ENCODE data around the gene LCA5. TPM values are rescaled to one million over a fixed set of nuclear protein-coding genes. Genes with fewer than 3 reads are reported as not detected.

Gene LCA5
- total and polyA plus RNA-seq, 4 donors: 2.0 to 8.8 (median 5.8) TPM

DNA sequence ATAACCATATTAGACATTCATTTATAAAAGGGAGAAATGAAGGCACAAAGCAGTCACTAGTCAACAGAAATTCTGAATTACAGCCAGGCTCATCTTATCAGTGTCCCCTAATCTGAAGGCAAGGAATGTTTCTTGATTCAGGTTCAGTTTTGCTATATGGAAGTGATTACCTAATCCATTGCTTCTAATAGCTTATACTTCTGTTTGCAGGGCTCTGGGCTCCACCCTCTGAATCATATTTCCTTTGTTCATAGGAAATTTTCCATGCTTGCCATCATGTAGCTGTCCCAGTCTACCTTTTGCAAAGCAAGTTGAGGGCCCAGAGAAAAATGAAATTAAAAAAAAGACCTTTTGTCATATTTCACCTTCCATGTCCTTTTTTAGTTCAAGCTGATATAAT is 96.0 kb downstream of the LCA5 start:
- H3K4me1 ChIP-seq (ENCODE audit: control insufficient read depth in 1 of 2, insufficient read depth in 2 of 2, low read length in 2 of 2): no peaks in the 10 kb centered on the region
- intact Hi-C loops (cut with DNase I): no loop called here
- no peaks in the 10 kb centered on the region for H3K27me3 ChIP-seq (ENCODE audit: control insufficient read depth in 1 of 2, insufficient read depth in 2 of 2, low read length in 1 of 2)
- DNase-seq (no peak), ATAC-seq (ENCODE audit: low FRiP score) (no peak)
- no peak overlapping the region for H3K27ac ChIP-seq (ENCODE audit: low read depth in 1 of 2, low read length in 2 of 2)
- H3K4me3 ChIP-seq (ENCODE audit: low read length in 2 of 2): no peak overlapping the region
- peaks cover 1% of the 10 kb centered on the region for H3K9me3 ChIP-seq (ENCODE audit: control insufficient read depth, low read length)
- H3K36me3 ChIP-seq (ENCODE audit: control insufficient read depth in 1 of 2, insufficient read depth in 2 of 2, low read length in 1 of 2): no peaks in the 10 kb centered on the region

DNA sequence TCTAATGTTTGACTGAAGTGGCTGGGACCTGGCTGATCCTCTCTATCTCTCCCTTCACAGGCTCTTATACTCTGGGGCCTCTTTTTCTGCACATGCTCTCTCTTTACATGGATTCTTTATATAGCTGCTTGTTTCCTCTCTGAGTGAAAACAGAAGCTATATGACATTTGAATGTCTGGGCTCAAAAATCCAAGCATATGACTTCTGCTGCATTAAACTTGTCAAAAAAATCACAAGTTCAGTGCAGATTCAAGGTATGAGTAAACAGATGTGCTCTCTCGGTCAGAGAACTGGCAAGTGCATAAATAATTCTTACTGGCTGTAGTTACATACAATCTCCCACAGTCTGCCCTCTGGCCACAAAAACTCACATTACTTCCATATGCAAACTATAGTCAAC is 96.6 kb downstream of the LCA5 start:
- Histone ChIP-seq H3K36me3 (ENCODE audit: control insufficient read depth in 1 of 2, insufficient read depth in 2 of 2, low read length in 1 of 2) (no peaks in the 10 kb centered on the region), H3K4me1 (ENCODE audit: control insufficient read depth in 1 of 2, insufficient read depth in 2 of 2, low read length in 2 of 2) (no peaks in the 10 kb centered on the region), H3K4me3 (ENCODE audit: low read length in 2 of 2) (no peak overlapping the region), H3K9me3 (ENCODE audit: control insufficient read depth, low read length) (peaks cover 1% of the 10 kb centered on the region), H3K27ac (ENCODE audit: low read depth in 1 of 2, low read length in 2 of 2) (no peak overlapping the region), H3K27me3 (ENCODE audit: control insufficient read depth in 1 of 2, insufficient read depth in 2 of 2, low read length in 1 of 2) (no peaks in the 10 kb centered on the region)
- WGBS, 2 donors: 64 to 83% methylated on average over 1 of the region's 1 CpG
- intact Hi-C loops (cut with DNase I): no loop called here
- DNase-seq: no peak
- ATAC-seq (ENCODE audit: low FRiP score): no peak

DNA sequence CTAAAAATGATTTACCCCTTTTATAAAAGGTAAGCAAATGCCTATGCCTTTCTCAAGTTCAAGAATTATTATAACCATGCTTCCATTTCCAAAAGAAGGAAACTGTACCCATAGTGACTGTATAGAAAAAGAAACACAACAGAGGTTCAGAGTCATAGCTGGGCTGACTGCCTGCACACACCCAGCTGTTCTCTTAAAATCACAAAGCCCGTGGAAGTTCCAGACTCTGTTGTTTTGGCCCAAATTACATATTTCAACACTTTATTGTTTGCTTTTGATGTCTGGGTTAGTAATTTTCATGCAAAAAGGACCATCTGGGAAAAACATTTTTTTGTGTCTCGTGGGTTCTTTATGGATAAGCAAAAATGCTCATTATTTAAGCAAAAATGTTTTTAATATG is 99.2 kb downstream of the LCA5 start:
- no peak overlapping the region for H3K27ac ChIP-seq (ENCODE audit: low read depth in 1 of 2, low read length in 2 of 2)
- H3K4me1 ChIP-seq (ENCODE audit: control insufficient read depth in 1 of 2, insufficient read depth in 2 of 2, low read length in 2 of 2): no peaks in the 10 kb centered on the region
- H3K36me3 ChIP-seq (ENCODE audit: control insufficient read depth in 1 of 2, insufficient read depth in 2 of 2, low read length in 1 of 2): no peaks in the 10 kb centered on the region
- peak in 1 of 2 donors; percentile 63 for DNase-seq
- no peaks in the 10 kb centered on the region for H3K27me3 ChIP-seq (ENCODE audit: control insufficient read depth in 1 of 2, insufficient read depth in 2 of 2, low read length in 1 of 2)
- WGBS, 2 donors: 2% methylated on average over 2 of the region's 2 CpGs
- peak; percentile 67 for ATAC-seq (ENCODE audit: low FRiP score)
- no peak overlapping the region for H3K4me3 ChIP-seq (ENCODE audit: low read length in 2 of 2)
- intact Hi-C loops (cut with DNase I): no loop called here
- no peaks in the 10 kb centered on the region for H3K9me3 ChIP-seq (ENCODE audit: control insufficient read depth, low read length)

DNA sequence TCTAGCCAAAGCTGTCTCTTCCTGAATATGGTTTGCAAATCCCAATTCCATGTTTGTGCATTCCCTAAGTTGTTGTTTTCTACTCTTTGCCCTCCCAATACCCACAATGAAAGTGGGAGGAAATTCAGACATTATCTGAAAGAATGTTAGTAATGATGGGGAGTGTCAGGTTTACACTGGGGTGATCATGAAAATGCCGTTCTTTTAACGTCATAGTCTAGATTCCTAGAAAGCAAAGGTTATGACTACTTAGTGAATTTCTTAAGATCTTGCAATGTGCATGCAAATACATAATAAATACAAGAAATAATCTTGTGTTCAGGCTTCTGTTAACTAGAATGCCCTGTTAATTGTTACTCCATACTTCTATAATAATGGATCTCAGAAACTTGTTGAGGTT is 101.0 kb downstream of the LCA5 start:
- Histone ChIP-seq H3K4me3 (ENCODE audit: low read length in 2 of 2) (no peak overlapping the region), H3K36me3 (ENCODE audit: control insufficient read depth in 1 of 2, insufficient read depth in 2 of 2, low read length in 1 of 2) (no peaks in the 10 kb centered on the region), H3K9me3 (ENCODE audit: control insufficient read depth, low read length) (no peaks in the 10 kb centered on the region), H3K4me1 (ENCODE audit: control insufficient read depth in 1 of 2, insufficient read depth in 2 of 2, low read length in 2 of 2) (no peaks in the 10 kb centered on the region), H3K27me3 (ENCODE audit: control insufficient read depth in 1 of 2, insufficient read depth in 2 of 2, low read length in 1 of 2) (no peaks in the 10 kb centered on the region), H3K27ac (ENCODE audit: low read depth in 1 of 2, low read length in 2 of 2) (no peak overlapping the region)
- intact Hi-C loops (cut with DNase I): no loop called here
- WGBS, 2 donors: 84 to 87% methylated on average over 2 of the region's 2 CpGs
- DNase-seq: no peak
- no peak for ATAC-seq (ENCODE audit: low FRiP score)

DNA sequence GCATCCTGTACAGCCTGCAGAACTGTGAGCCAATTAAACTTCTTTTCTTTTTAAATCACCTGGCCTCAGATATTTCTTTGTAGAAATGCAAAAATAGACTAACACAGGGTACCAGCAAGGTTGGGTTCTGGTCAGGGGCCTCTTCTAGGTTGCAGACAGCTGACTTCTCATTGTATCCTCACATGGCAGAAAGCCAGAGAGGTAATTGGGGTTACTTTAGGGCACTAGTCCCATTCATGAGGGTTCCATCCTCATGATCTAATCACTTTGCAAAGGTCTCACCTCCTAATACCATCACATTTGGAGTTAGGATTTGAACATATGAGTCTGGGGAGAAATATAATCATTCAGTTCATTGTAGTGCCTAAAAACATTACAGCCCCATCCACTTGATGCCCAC is 101.5 kb downstream of the LCA5 start:
- Histone ChIP-seq H3K4me1 (ENCODE audit: control insufficient read depth in 1 of 2, insufficient read depth in 2 of 2, low read length in 2 of 2) (no peaks in the 10 kb centered on the region), H3K9me3 (ENCODE audit: control insufficient read depth, low read length) (no peaks in the 10 kb centered on the region), H3K27me3 (ENCODE audit: control insufficient read depth in 1 of 2, insufficient read depth in 2 of 2, low read length in 1 of 2) (no peaks in the 10 kb centered on the region), H3K36me3 (ENCODE audit: control insufficient read depth in 1 of 2, insufficient read depth in 2 of 2, low read length in 1 of 2) (no peaks in the 10 kb centered on the region), H3K27ac (ENCODE audit: low read depth in 1 of 2, low read length in 2 of 2) (no peak overlapping the region), H3K4me3 (ENCODE audit: low read length in 2 of 2) (no peak overlapping the region)
- ATAC-seq (ENCODE audit: low FRiP score) (no peak), DNase-seq (no peak)
- intact Hi-C loops (cut with DNase I): no loop called here

Other genes with a start within 250 kb of the LCA5 start
- gene SH3BGRL2, start 93.9 kb upstream of the LCA5 start, total RNA-seq: 10 to 100 TPM; 23.5 to 23.7 TPM
- gene SH3BGRL2, start 93.9 kb upstream of the LCA5 start, polyA plus RNA-seq: 10 to 100 TPM in 1 of 2 donors, 1 to 10 TPM in 1; 1.8 to 18.2 TPM